Activated naive CD8-positive, alpha-beta T cell treated with anti-CD3 and anti-CD28 coated beads, Interleukin-2, amount 50 U/mL, for 24 hours (primary cell): Measurements from ENCODE around the gene PVALEF.

Source experiments
- ATAC-seq: fragments of 150-1000 bp; cut with Tn5 transposase; one replicate; pipeline ENCODE4 v1.10.0; 2021
- DNase-seq: peaks from one replicate; pipeline ENCODE4 v3.0.0; 2021
- H3K27ac Mint-ChIP-seq: one replicate; pipeline ENCODE4 v1.8.0; 2021; ENCODE audit warnings: mild to moderate bottlenecking, mixed read lengths
- H3K27me3 Mint-ChIP-seq: one replicate; pipeline ENCODE4 v1.8.0; 2021; ENCODE audit warnings: mixed read lengths
- H3K36me3 Mint-ChIP-seq: one replicate; pipeline ENCODE4 v1.8.0; 2021; ENCODE audit warnings: low read depth, mixed read lengths
- H3K4me1 Mint-ChIP-seq: one replicate; pipeline ENCODE4 v1.8.0; 2021; ENCODE audit warnings: mixed read lengths
- H3K4me3 Mint-ChIP-seq: one replicate; pipeline ENCODE4 v1.8.0; 2021; ENCODE audit warnings: mild to moderate bottlenecking, moderate library complexity, mixed read lengths
- H3K9me3 Mint-ChIP-seq: one replicate; pipeline ENCODE4 v1.8.0; 2021; ENCODE audit warnings: mixed read lengths

PVALEF gene

DNA sequence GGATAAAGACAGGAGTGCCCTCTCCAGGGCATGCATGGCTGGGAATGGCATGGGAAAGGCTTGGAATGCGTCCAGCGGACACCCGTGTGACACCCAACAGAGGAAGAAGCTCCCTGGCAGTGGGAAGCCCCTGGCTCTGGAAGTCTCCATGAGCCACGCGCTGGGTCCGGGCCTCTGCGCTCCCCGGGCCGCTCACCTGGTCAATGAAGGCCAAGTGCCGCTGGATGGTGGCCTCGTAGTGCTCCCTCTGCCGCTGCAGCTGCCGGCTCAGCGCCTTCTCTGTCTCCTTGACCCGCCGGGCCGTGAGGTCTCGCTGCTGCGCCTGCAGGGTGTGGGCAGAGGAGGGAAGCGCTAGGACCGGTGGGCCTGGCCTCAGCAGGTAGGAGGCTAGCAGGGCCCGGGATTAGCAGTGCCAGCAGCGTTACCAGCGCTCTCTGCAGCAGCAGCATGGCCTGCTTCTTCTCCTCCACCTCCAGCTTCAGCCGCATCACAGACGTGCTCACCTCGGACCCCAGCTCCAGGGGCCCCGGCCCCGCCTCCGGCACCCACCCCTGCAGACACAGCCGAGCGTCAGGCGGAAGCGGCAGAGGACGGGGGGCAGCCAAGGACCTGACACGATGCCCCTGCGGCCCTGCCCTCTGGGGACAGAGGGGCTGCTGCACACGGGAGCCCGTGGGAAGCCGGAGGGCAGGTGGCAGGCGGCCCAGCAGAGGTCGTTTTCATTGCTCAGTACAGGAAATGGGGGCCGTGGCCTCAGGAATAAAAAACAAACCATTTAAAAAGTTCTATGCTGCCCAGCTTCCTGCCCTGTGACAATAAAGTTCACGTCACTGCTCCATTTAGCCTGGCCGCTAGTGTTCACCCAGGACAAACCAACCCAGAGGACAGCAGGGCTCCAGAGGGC, 31.4 kb downstream of the PVALEF start:
- DNase-seq, result no peak
- no peaks in the 10 kb centered on the region for H3K27me3 Mint-ChIP-seq
- no peak overlapping the region for H3K27ac Mint-ChIP-seq
- H3K4me3 Mint-ChIP-seq, result no peak overlapping the region
- no peaks in the 10 kb centered on the region for H3K9me3 Mint-ChIP-seq
- H3K36me3 Mint-ChIP-seq, result no peaks in the 10 kb centered on the region
- H3K4me1 Mint-ChIP-seq, result no peaks in the 10 kb centered on the region
- ATAC-seq, result no peak

- ATAC-seq, result no peak
- Mint-ChIP-seq H3K36me3 (no peaks in the 10 kb centered on the region), H3K4me3 (no peak overlapping the region), H3K4me1 (no peaks in the 10 kb centered on the region), H3K27me3 (no peaks in the 10 kb centered on the region), H3K27ac (no peak overlapping the region), H3K9me3 (no peaks in the 10 kb centered on the region)
- DNase-seq, result no peak
Observed at GRCh38 chr17:81197409-81197795, 32.1 kb downstream of the PVALEF start.

- Mint-ChIP-seq H3K4me1 (no peaks in the 10 kb centered on the region), H3K4me3 (no peak overlapping the region), H3K27me3 (no peaks in the 10 kb centered on the region), H3K9me3 (no peaks in the 10 kb centered on the region), H3K27ac (no peak overlapping the region), H3K36me3 (no peaks in the 10 kb centered on the region)
- no peak for DNase-seq
- no peak for ATAC-seq
Observed at GRCh38 chr17:81197831-81198490, 32.7 kb downstream of the PVALEF start.

DNA sequence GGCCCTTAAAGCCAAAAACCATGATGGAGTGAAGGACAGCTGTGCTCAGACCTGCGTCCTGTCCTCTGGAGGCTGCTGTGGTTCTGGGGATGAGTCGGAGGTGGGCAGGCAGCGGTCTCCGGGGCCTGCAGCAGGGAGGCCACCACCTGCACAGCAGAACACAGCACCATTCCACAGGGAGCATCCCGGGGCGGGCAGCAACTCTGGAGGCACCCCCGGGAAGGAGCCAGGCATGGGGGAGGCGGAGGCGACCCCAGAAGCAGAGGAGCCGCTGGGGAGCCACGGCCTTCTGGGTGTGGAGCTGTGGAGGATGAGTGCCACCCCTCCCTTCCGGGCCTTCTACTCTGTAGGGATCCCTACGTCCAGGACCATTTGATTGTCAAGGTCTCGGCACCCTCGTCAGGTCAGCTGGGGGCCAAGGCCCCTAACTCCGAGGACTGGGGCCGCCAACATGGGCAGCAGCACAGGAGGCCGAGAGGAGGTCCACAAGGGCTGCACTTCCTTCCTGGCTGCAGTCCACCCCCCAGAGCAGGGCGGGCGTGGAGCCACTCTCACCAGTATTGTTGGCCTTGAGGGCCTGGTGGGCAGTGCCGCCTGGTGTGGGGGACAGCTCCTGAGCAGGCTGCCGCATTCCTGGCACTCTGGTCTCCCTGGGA, 33.6 kb downstream of the PVALEF start:
- no peak overlapping the region for H3K4me3 Mint-ChIP-seq
- H3K36me3 Mint-ChIP-seq, result no peaks in the 10 kb centered on the region
- ATAC-seq (no peak), DNase-seq (no peak)
- no peak overlapping the region for H3K27ac Mint-ChIP-seq
- no peaks in the 10 kb centered on the region for H3K4me1 Mint-ChIP-seq
- H3K9me3 Mint-ChIP-seq, result no peaks in the 10 kb centered on the region
- no peaks in the 10 kb centered on the region for H3K27me3 Mint-ChIP-seq

DNA sequence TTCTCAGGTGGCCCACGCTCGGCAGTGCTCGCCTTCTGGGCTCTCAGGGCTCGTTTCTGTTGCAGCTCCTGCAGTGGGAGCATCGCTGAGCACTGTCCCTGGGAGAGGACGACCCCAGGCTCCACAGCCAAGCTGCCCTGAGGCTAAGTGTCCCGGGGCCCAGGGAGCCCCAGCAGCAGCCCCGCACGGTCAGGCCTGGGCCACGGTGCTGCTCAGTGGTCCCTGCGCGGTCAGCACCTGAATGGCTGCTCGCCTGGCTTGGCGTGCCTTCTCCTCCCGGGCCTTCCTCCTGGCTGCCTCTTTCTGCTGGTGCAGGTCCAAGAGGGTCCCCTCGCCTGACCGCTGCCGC, 34.1 kb downstream of the PVALEF start:
- Mint-ChIP-seq H3K27ac (no peak overlapping the region), H3K4me3 (no peak overlapping the region), H3K4me1 (no peaks in the 10 kb centered on the region), H3K36me3 (no peaks in the 10 kb centered on the region), H3K9me3 (no peaks in the 10 kb centered on the region), H3K27me3 (no peaks in the 10 kb centered on the region)
- DNase-seq (no peak), ATAC-seq (no peak)

DNA sequence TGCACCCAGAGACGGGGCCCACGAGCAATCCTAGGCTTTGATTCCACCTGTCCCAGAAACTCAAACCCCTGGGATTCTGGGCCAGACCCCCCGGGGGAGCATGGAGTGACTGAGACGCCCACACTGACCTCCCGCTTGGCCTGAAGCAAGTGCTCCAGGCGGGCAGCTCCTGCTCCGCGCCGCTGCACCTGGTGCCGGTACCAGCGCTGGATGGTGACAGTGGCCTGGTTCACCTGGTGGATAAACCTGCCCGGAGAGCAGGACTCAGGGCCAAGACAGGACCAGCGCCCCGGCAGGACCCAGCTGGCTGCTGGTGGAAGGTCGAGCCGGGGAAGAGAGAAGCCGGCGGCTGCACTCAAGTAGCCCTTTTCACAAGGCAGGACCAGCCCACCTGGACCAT, 34.9 kb downstream of the PVALEF start:
- no peaks in the 10 kb centered on the region for H3K4me1 Mint-ChIP-seq
- H3K27ac Mint-ChIP-seq, result no peak overlapping the region
- DNase-seq (no peak), ATAC-seq (no peak)
- H3K4me3 Mint-ChIP-seq, result no peak overlapping the region
- H3K9me3 Mint-ChIP-seq, result no peaks in the 10 kb centered on the region
- no peaks in the 10 kb centered on the region for H3K27me3 Mint-ChIP-seq
- H3K36me3 Mint-ChIP-seq, result no peaks in the 10 kb centered on the region

- Mint-ChIP-seq H3K36me3 (no peaks in the 10 kb centered on the region), H3K9me3 (no peaks in the 10 kb centered on the region), H3K27me3 (no peaks in the 10 kb centered on the region), H3K4me1 (no peaks in the 10 kb centered on the region), H3K4me3 (no peak overlapping the region), H3K27ac (no peak overlapping the region)
- DNase-seq, result peak; percentile 24
- ATAC-seq, result peak; percentile 65
Observed at GRCh38 chr17:81200695-81201580, 35.6 kb downstream of the PVALEF start.

- Mint-ChIP-seq H3K4me1 (no peaks in the 10 kb centered on the region), H3K9me3 (no peaks in the 10 kb centered on the region), H3K27ac (no peak overlapping the region), H3K27me3 (no peaks in the 10 kb centered on the region), H3K36me3 (no peaks in the 10 kb centered on the region), H3K4me3 (no peak overlapping the region)
- ATAC-seq (no peak), DNase-seq (no peak)
Observed at GRCh38 chr17:81202318-81202717, 37.0 kb downstream of the PVALEF start.

GRCh38 chr17:81203136-81203535, 37.8 kb downstream of the PVALEF start:
- DNase-seq (no peak), ATAC-seq (no peak)
- no peaks in the 10 kb centered on the region for H3K27me3 Mint-ChIP-seq
- H3K4me1 Mint-ChIP-seq, result no peaks in the 10 kb centered on the region
- H3K27ac Mint-ChIP-seq, result no peak overlapping the region
- no peak overlapping the region for H3K4me3 Mint-ChIP-seq
- H3K36me3 Mint-ChIP-seq, result no peaks in the 10 kb centered on the region
- H3K9me3 Mint-ChIP-seq, result no peaks in the 10 kb centered on the region

DNA sequence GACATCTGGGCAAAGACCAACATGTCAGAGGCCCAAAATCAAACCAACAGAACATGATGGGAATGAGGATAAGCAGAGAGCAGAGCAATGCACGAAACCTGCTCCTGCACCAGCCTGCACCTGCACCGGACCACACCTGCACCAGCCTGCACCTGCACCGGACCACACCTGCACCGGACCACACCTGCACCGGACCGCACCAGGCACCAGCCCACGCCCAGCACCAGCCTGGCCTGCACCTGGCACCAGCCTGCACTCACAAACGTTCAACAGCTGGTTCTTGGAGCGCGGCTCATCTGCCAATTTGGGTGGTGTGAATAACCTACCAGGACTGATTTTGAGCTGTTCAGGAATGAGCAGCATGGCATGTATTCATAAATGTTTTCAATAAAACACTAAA, 39.3 kb downstream of the PVALEF start:
- DNase-seq (no peak), ATAC-seq (no peak)
- H3K4me3 Mint-ChIP-seq, result no peak overlapping the region
- H3K9me3 Mint-ChIP-seq, result no peaks in the 10 kb centered on the region
- no peaks in the 10 kb centered on the region for H3K27me3 Mint-ChIP-seq
- H3K36me3 Mint-ChIP-seq, result no peaks in the 10 kb centered on the region
- no peaks in the 10 kb centered on the region for H3K4me1 Mint-ChIP-seq
- no peak overlapping the region for H3K27ac Mint-ChIP-seq

GRCh38 chr17:81206166-81206565, 40.9 kb downstream of the PVALEF start:
- no peak for ATAC-seq
- Mint-ChIP-seq H3K4me3 (no peak overlapping the region), H3K27ac (no peak overlapping the region), H3K27me3 (no peaks in the 10 kb centered on the region), H3K9me3 (no peaks in the 10 kb centered on the region), H3K4me1 (no peaks in the 10 kb centered on the region), H3K36me3 (no peaks in the 10 kb centered on the region)
- no peak for DNase-seq

DNA sequence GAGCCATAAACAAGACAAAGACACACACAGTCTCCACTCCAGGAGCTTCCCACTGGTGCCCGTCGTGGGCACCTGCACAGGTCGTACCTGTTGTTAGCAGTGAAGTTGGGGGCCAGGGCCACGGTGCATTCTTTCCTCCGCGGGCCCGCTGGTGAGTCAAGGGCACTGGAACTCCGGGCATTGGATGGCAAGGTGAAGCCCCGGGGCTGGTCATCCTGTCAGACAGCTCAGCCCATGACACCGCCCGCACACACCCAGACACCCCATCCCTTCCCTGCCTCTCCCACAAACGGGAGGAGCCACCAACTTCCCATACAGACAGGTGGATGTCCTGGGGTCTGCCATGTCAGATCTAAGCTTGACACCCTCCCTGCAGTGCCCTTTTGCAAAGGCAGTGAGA, 41.4 kb downstream of the PVALEF start:
- Mint-ChIP-seq H3K27ac (no peak overlapping the region), H3K4me3 (no peak overlapping the region), H3K4me1 (no peaks in the 10 kb centered on the region), H3K27me3 (no peaks in the 10 kb centered on the region), H3K9me3 (no peaks in the 10 kb centered on the region), H3K36me3 (no peaks in the 10 kb centered on the region)
- DNase-seq (no peak), ATAC-seq (no peak)

DNA sequence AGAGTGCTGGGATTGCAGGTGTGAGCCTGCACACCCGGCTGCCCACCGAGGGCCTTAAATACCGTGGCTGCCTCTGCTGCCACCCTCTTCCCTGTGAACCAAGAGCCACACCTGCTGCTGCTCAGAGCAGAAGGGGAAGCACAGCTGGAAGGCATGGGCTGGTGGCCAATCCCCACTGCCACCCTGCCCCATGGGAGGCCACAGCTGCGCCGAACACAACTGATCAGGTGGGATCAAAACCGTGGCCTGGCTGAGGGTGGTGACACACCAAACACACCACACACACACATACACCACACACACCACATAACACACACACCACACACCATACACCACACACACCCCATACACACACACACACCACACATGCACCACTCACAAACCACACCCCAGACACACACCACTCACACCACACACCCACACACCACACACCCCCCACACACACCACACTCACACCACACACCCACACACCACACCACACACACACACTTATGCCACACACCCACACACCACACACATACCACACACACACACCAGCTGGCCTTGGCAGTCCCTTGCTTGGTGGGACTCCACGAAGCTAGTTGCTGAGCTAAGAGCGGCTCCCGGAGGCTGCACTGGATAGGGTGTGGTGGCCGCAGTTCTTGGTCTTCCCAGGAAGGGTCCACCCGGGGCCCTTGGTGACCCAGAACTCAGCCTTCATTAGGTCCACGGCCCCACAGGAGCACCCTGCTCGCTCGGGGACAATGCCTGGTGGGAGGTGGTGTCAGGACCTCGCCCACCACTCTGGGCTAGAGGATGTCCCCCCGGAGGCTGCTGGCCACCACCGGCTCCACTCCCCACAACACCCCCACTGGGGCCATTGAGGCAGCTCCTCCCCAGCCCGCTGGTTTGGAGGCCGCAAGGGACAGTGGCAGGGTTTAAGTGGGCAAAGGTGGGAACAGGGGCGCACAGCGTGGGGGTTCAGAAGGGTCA, 42.6 kb downstream of the PVALEF start:
- Mint-ChIP-seq H3K27me3 (no peaks in the 10 kb centered on the region), H3K27ac (peak overlapping the region; percentile 60), H3K36me3 (no peaks in the 10 kb centered on the region), H3K4me3 (no peak overlapping the region), H3K9me3 (no peaks in the 10 kb centered on the region), H3K4me1 (no peaks in the 10 kb centered on the region)
- peak; percentile 34 for ATAC-seq
- no peak for DNase-seq
